Esophagus mucosa (tissue), 1 donor: ENCODE results near the gene PELO. TPM values are rescaled to one million over a fixed set of nuclear protein-coding genes. Genes with fewer than 3 reads are reported as not detected.

Experiments
- ATAC-seq: fragments of 200-7000 bp; cut with Tn5 transposase; one replicate; pipeline ENCODE4 v1.9.1; 2020
- total RNA-seq: library from RNA; stranded (reverse); gene quantifications from one replicate; pipeline ENCODE4 v1.2.4, GENCODE V29; 2023
- donor health status: DM: yes; HTN: yes; CAD: no.

PELO gene
- total RNA-seq, 1 donor from 2014 or later, result 7.6 TPM

DNA sequence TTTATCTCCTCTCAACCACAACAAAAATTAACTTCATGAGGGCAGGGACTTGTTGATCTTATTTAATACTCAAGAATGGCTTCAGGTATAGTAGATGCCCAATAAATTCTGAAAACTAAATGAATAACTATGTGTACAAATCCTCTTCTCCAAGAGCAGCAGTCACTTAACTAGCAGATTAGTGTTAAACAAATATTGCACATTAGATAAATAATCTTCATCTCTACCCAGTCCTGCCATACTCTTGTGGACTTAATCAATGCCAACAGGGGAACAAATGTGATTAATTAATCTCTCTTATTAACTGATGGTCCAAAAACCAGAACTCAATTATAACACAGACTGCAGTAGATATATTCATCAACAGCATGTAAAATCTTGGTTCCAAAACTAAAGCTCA is 15.0 kb upstream of the PELO start:
- ATAC-seq, result no peak

DNA sequence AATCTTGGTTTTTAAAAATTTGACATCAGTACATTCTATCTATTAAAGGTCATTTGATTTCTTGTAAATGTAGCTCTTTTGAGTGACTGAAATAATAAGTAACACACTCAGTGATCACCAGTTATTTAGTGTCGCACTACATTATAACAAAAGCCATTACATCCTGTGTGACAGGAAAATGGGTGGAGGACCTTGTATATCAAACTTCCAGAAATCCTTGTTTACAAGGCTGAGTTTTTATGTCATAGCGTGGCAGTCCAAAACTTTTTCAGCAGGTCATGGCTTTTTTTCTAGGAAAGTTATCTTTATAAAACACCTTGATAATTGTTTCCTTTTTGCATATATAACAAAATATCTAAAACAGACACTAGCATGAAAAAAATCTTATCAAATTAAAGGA is 14.4 kb upstream of the PELO start:
- no peak for ATAC-seq

DNA sequence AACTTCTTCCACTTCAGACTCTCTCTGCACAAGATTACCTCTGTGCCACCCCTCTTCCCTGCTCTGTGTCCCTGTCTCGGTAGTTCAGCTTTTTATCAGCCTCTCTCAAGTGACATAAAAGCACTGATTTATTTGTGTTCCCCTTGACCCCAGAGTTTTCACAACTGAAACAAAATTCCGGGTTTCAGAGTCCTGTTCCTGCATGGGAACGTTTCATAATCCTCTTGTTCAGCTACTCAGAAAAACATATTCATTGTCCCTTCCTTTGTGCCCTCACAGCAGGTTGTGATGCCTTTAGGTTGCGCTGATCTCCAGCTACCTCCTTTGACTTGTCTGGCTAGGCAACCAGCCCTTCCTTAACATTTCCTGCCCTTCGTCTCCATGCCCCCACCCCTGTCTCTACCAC is 13.7 kb upstream of the PELO start:
- no peak for ATAC-seq

DNA sequence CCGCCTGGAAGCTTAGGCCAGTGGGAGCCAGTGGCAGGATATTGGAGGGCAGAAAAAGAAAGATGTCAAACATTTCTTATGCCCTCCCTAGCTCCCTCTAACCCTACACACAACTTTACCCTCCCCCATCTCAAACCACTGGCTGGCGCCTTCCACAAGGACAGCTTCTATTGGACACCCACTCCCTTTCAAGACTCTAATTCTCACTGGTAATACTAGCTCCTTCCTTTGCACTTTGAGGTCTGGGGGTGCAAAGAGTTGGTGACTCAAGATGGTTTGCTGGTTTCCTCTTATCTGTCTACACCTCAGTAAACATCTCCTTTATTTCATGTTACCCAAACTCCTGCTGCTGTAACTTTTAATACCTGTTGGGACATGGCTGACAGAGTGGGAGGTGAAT is 11.6 kb upstream of the PELO start:
- no peak for ATAC-seq

GRCh38 chr5:52777186-52777585 is 10.5 kb upstream of the PELO start:
- no peak for ATAC-seq

DNA sequence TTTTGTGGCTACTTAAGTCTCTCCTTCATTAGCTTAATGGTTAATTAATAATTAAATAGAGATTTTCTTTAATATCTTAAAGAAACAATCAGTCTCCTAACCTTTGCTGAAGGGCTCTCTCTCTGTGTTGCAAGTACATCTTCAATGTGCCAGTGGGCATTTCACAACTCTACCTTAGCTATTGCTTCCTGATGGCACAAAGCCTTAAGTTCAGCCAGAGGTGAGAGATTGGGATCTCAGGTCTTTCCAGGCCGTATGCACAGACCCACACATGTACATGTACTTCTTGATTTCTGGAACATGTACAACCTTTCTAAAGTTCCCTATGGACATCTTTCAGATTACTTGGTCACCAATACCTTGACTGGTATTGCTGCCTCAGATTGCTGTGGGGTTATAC is 8.9 kb upstream of the PELO start:
- ATAC-seq, result no peak

- no peak for ATAC-seq
Observed at GRCh38 chr5:52779213-52779612, 8.5 kb upstream of the PELO start.

DNA sequence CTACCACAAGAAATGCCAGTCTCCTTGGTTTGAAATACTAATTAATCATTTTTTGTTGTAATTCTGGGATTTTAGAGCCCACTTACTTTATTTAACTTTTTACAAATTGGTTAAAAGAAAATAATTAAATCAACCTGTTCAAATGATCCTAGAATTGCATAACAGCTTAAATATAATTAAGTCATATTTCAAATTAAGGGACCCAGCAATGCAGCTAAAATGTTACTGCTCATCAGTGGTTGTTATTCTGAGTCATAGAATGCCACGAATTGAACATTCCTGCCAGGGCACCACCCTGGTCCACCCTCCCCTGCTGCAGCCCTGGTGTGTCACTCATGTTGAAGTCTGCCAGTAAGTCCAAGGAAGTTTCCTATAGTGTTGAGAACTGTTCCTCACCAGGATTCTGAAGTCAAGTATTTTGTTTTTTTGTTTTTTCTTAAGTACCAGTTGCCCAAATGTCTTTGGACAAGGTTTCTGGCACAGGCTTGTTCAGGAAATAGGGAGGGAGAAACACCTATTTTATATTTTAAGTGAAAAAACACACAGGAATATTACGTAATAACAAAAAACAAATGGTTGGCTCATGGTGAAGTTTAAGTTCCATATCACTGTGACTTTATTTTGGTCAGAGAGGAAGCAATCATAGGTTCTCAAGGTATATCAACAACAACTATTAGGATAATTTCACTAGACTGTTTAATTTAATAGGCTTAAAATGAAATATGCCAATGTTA is 4.3 kb upstream of the PELO start:
- ATAC-seq, result peak; percentile 91

- ATAC-seq, result peak; percentile 66
Observed at GRCh38 chr5:52784737-52785136, 3.0 kb upstream of the PELO start.

DNA sequence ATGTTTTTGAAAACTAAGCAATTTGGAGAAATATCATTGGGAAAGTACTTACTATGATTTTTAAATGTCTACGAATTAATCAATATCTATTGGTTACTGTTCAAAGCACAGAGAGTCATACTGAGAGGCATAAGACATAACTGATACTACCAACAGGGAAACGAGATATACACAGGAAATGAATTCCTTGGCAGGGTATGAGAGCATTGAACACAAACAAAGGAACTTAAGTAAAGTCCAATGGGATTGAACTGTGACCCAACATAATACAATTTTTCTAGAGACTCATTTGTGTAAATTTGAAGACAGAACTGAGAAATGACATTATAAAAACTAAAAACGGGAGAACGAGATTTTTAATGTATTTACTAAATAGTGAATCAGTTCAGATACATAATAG is 1.3 kb upstream of the PELO start:
- ATAC-seq, result no peak

DNA sequence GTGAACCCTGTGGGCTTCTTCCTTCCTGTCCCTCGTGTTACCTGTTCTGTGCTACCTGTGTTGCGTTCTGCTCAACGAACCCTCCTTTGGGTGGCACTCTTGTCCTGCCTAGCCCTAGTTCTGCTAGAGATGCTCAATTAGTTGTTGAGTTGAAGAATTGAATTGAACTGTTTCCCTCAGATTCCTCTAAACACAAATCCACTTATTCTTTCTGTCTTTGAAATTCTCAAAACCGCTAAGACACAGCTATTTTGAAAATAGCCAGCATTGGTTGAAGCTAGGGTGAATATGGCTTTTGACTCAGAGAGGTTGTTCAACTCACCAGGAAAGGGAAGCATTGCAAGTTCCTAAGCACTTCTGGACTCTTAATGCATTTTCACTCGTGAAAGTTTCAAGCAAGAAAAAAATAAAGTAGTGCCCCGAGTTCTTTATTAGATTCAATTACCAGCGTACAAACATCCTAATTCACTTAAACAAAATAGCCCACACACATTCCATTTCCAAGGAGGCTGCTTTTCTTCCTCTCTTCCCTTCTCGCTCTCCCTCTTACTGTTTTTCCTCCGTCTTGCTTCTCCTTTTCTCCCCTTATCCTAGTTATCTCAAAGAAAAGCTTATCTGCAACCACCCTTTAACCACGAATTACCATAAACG is 642 bp upstream of the PELO start:
- peak; percentile 66 for ATAC-seq

GRCh38 chr5:52788505-52788821 is 747 bp downstream of the PELO start:
- no peak for ATAC-seq

DNA sequence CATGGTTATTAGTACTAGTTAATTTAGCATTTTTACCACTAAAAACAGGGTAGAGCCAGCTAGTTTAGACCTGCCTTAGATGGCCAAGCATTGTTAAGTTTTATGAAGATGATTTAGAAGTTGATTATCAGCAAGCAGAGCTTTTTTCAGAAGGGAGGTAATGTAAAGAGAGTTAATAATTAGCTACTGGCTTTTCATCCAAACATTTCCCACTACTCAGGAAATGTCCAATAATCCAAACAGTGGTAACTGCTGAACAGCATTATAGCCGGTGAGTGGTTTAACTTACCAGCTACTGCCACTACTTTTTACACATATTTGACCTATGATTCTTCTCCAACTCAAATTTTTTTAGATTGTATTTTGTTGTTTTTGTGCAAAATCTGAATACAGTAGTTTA is 1.7 kb downstream of the PELO start:
- ATAC-seq, result no peak

- no peak for ATAC-seq
Observed at GRCh38 chr5:52789851-52790250, 2.1 kb downstream of the PELO start.

DNA sequence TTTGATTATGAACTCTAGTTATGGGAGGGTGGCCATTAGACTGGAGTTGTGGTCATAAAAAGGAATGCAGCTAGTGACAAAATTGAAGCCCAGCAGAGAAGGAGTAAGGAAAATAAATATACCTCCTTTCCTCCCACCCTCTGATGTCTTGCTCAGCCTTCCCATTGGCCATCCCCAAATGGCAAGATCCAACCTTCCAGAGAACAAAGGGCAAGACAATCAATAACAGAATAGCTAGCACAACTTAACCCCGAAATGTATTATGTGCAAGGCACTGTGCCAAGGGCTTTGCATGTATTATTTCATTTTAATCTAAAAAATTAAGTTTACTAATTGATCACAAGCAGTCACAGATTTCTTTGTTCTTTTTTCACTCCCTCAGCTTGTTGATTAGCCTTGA is 3.6 kb downstream of the PELO start:
- ATAC-seq, result no peak

GRCh38 chr5:52794519-52794918 is 6.8 kb downstream of the PELO start:
- no peak for ATAC-seq

DNA sequence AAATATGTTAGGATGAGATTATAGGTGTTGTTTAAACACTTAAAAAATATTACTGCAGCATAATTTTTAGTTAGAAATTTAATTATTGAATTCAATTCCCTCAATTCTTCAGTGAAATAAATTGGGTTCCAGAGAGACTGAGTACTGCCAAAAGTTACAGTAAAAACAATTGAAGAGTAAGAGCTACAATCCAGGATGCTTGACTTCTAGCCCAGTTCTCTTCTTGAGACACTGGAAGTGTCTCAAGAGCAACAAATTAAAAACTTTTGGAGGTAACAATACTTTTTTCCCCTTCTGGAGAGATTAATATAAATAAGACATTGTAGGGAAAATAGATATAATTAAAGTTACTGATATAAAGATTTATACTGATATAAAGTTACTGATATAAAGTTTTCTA is 8.3 kb downstream of the PELO start:
- no peak for ATAC-seq

DNA sequence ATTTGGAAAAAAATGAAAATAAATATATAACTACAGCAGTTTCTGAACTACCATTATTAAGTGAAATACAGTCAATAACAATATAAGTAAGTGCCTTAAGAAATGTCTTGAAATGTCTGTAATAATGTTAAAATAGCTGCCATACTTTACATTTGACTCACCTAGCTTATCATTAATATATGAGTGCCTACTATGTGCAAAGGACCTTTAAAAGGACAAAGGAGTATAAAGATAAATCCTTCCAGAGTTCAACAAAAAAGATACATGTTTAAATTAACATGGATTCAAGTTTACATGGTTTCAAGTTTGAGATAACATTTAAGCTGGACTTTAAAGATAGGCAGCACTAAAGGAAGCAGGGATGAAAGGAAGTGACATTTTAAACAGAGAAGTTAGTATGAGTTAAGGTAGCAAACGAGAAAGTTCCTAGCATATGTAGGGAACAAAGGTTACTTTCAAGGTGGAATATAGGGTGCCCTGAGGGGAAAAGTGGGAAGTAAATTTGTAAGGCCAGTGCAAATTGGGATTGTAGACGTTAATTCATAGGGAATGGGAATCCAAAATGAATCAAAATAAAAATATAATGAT is 8.9 kb downstream of the PELO start:
- no peak for ATAC-seq

GRCh38 chr5:52798938-52799337 is 11.2 kb downstream of the PELO start:
- ATAC-seq, result no peak

DNA sequence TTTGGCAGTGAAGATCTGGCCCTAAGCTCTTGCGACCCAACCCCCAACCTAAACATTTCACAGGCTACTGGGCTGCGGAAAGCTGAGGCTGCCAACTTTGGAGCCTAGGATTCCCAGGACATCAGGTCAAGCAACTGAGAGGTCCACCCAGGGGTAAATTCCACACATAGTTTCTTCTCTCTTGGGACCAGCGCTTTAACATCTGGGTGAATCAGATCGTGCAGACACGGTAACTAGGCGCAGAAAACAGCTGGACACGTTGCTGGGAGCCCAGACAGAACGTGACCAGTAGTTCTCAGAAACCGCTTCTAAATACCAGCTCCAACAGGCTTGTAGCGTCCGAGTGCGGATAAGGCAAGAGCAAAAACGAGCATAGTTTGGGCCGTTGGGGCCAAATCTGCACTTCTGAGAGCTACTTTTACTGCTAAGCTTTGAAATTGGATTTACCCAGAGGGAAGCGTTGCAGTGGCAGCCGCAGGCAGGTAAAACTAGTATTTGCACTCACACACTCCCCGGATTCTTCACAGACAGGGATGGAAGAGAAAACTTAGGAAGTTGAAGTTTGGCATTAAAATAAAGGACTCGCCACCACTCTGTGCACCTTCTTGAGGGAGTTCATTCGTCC is 11.8 kb downstream of the PELO start:
- ATAC-seq, result peak; percentile 31

DNA sequence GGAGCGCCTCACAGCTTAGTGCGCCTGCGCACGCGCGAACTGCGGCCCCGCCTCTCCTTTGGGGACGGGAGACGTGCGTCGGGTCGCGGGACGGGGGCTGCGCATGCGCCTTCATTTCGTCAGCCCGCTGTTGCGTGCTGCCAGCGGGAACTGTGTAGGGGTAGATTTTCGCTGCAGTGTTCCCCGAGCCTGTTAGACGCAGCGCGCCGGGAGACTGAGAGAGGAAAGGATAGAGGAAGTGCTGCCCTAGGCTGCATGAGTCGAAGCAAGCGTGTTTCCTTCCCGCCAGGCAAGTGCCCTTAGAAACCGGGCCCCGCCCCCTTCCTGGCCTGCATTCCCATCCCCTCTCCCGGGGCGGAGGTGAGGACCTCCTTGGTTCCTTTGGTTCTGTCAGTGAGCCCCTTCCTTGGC is 12.3 kb downstream of the PELO start:
- peak; percentile 93 for ATAC-seq

DNA sequence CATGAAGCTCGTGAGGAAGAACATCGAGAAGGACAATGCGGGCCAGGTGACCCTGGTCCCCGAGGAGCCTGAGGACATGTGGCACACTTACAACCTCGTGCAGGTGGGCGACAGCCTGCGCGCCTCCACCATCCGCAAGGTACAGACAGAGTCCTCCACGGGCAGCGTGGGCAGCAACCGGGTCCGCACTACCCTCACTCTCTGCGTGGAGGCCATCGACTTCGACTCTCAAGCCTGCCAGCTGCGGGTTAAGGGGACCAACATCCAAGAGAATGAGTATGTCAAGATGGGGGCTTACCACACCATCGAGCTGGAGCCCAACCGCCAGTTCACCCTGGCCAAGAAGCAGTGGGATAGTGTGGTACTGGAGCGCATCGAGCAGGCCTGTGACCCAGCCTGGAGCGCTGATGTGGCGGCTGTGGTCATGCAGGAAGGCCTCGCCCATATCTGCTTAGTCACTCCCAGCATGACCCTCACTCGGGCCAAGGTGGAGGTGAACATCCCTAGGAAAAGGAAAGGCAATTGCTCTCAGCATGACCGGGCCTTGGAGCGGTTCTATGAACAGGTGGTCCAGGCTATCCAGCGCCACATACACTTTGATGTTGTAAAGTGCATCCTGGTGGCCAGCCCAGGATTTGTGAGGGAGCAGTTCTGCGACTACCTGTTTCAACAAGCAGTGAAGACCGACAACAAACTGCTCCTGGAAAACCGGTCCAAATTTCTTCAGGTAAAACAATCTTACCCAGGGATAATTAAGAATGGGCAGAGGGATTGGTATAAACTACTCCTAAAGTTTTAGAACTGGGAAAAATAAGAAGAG is 12.9 kb downstream of the PELO start:
- ATAC-seq, result peak; percentile 87

GRCh38 chr5:52801329-52801728 is 13.6 kb downstream of the PELO start:
- no peak for ATAC-seq
